MCF 10A (cell line): ENCODE measurements around the gene TSEN54. TPM values are rescaled to one million over a fixed set of nuclear protein-coding genes. Genes with fewer than 3 reads are reported as not detected.

ENCODE experiments used
- BruUV-seq: library from RNA; stranded (reverse); fragments of 400-500 nt; replicated peaks from 2 replicates; lab custom pipeline; 2021; lab: Mats Ljungman, UMichigan
- CTCF ChIA-PET: fragments of 300-600 bp; sonication (Branson Sonifier 250); formaldehyde crosslinking; extraction: SDS; loops from one replicate; lab custom pipeline; 2021; ENCODE audit warnings: antibody characterized with exemption, inconsistent platforms; lab: Yijun Ruan, JAX
- POLR2A ChIA-PET: fragments of 300-600, 350-650 bp; sonication (Branson Sonifier 250); formaldehyde crosslinking; extraction: SDS; loops from one replicate; lab custom pipeline; 2020; ENCODE audit warnings: antibody characterized with exemption, inconsistent platforms; lab: Yijun Ruan, JAX
- DNase-seq: peaks from one replicate; pipeline ENCODE4 v3.0.0-alpha.2; 2018; ENCODE audit not compliant: unreplicated experiment
- H3K27ac Mint-ChIP-seq: one replicate; pipeline ENCODE4 v1.8.0; 2022; ENCODE audit warnings: mild to moderate bottlenecking, low read depth, mixed read lengths; ENCODE audit not compliant: unreplicated experiment
- H3K27me3 Mint-ChIP-seq: one replicate; pipeline ENCODE4 v1.8.0; 2022; ENCODE audit warnings: mixed read lengths; ENCODE audit not compliant: insufficient read depth, unreplicated experiment
- H3K36me3 Mint-ChIP-seq: one replicate; pipeline ENCODE4 v1.8.0; 2022; ENCODE audit warnings: mild to moderate bottlenecking, moderate library complexity, mixed read lengths; ENCODE audit not compliant: insufficient read depth, unreplicated experiment
- H3K4me1 Mint-ChIP-seq: one replicate; pipeline ENCODE4 v1.8.0; 2022; ENCODE audit warnings: mixed read lengths; ENCODE audit not compliant: insufficient read depth, unreplicated experiment
- H3K4me3 Mint-ChIP-seq: one replicate; pipeline ENCODE4 v1.8.0; 2022; ENCODE audit warnings: mild to moderate bottlenecking, moderate library complexity, mixed read lengths; ENCODE audit not compliant: unreplicated experiment
- H3K9me3 Mint-ChIP-seq: one replicate; pipeline ENCODE4 v1.8.0; 2022; ENCODE audit warnings: mixed read lengths; ENCODE audit not compliant: unreplicated experiment
- intact Hi-C: fragments of 100-400 bp; cut with micrococcal nuclease; formaldehyde crosslinking; loops from 2 replicates; pipeline ENCODE4 v1.14.1; 2022
- total RNA-seq: library from RNA; stranded (reverse); gene quantifications from 2 replicates; pipeline ENCODE4 v1.2.3, GENCODE V29; 2022
- TF ChIP-seq, protein P1 (sequence below): fragments of 200-600 bp; IDR thresholded peaks from one replicate; pipeline ENCODE4 v1.8.0; 2022; ENCODE audit warnings: antibody characterized with exemption, mild to moderate bottlenecking; ENCODE audit not compliant: unreplicated experiment

TSEN54 gene
- total RNA-seq, 1 experiment from 2014 or later = 13.3 TPM

DNA sequence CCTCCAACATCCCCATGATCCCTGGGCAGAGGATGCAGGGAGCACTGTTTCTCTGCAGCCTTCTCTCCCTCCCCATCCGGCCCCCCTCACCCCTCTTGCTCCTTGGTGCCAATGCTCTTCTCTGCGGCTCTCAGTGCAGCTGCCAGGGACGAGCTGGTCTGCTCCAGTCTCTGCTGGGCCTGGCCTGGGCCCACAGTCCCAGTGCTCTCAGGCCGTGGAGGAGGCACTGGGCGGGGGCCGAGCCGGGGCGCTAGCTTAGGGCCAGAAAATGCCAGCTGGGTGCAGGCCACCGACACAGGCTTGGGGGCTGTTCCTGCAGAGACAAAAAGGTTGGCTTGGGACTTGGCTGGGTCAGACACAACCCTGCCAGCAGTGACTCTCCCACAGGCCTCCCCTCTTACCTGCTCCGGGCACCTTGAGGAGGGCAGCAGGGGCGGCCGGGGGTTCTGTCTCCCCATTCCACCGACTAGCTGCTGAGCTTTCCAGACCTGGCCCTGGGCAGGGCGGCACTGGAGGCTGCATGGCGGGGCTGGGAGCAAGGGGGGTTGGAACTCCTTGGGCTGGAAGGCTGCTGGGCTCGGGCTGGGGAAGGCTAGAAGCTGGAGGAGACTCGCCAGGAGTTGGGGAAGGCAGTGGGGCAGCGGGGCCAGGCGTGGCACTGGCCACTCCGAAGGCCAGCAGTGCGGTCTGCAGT lies 14.8 kb upstream of the TSEN54 start:
- CTCF ChIA-PET = interaction anchor here (0.6 to 1.4 kb wide), 3 partner anchors 13 to 38 kb away, joined by 3 to 5 read pairs (median 3); partner anchors contain the start of gene TSEN54
- H3K27me3 Mint-ChIP-seq = no peaks in the 10 kb centered on the region
- BruUV-seq = no TSS peak
- POLR2A ChIA-PET = interaction anchor here (0.7 kb wide), 1 partner anchor 198 kb away, joined by 3 read pairs; no protein-coding TSS in a partner anchor
- H3K36me3 Mint-ChIP-seq = peaks cover 32% of the 10 kb centered on the region
- H3K4me1 Mint-ChIP-seq = no peaks in the 10 kb centered on the region
- no peak for DNase-seq
- H3K4me3 Mint-ChIP-seq = no peak overlapping the region
- H3K9me3 Mint-ChIP-seq = no peaks in the 10 kb centered on the region
- H3K27ac Mint-ChIP-seq = no peak overlapping the region
- TF ChIP-seq, protein P1, sequence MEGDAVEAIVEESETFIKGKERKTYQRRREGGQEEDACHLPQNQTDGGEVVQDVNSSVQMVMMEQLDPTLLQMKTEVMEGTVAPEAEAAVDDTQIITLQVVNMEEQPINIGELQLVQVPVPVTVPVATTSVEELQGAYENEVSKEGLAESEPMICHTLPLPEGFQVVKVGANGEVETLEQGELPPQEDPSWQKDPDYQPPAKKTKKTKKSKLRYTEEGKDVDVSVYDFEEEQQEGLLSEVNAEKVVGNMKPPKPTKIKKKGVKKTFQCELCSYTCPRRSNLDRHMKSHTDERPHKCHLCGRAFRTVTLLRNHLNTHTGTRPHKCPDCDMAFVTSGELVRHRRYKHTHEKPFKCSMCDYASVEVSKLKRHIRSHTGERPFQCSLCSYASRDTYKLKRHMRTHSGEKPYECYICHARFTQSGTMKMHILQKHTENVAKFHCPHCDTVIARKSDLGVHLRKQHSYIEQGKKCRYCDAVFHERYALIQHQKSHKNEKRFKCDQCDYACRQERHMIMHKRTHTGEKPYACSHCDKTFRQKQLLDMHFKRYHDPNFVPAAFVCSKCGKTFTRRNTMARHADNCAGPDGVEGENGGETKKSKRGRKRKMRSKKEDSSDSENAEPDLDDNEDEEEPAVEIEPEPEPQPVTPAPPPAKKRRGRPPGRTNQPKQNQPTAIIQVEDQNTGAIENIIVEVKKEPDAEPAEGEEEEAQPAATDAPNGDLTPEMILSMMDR = no peak
- intact Hi-C loops = no loop called here

GRCh38 chr17:75502072-75502720 lies 14.1 kb upstream of the TSEN54 start:
- H3K27me3 Mint-ChIP-seq = no peaks in the 10 kb centered on the region
- ChIA-PET POLR2A (interaction anchor here (0.6 to 1.2 kb wide), 3 partner anchors 9 to 194 kb away, joined by 3 to 4 read pairs (median 3); no protein-coding TSS in a partner anchor), CTCF (interaction anchor here (1.0 to 1.4 kb wide), 2 partner anchors 12 to 131 kb away, joined by 3 to 5 read pairs; partner anchors contain the start of gene SMIM5)
- intact Hi-C loops = no loop called here
- no peaks in the 10 kb centered on the region for H3K4me1 Mint-ChIP-seq
- no peak overlapping the region for H3K4me3 Mint-ChIP-seq
- DNase-seq = no peak
- peaks cover 37% of the 10 kb centered on the region for H3K36me3 Mint-ChIP-seq
- H3K9me3 Mint-ChIP-seq = no peaks in the 10 kb centered on the region
- no TSS peak for BruUV-seq
- H3K27ac Mint-ChIP-seq = no peak overlapping the region
- TF ChIP-seq, protein P1 = no peak

GRCh38 chr17:75502721-75503329 lies 13.5 kb upstream of the TSEN54 start:
- TF ChIP-seq, protein P1 = no peak
- CTCF ChIA-PET = interaction anchor here (0.5 to 1.2 kb wide), 4 partner anchors 14 to 131 kb away, joined by 3 to 5 read pairs (median 4); partner anchors contain the start of genes SMIM5 and TSEN54
- H3K27ac Mint-ChIP-seq = no peak overlapping the region

More at GRCh38 chr17:75502721-75503329, 13.5 kb upstream of the TSEN54 start:
- H3K4me3 Mint-ChIP-seq = no peak overlapping the region
- no peaks in the 10 kb centered on the region for H3K27me3 Mint-ChIP-seq
- H3K9me3 Mint-ChIP-seq = no peaks in the 10 kb centered on the region
- DNase-seq = no peak
- BruUV-seq = no TSS peak
- POLR2A ChIA-PET = interaction anchor here (0.5 to 1.6 kb wide), 6 partner anchors 9 to 194 kb away, joined by 3 to 10 read pairs (median 3); partner anchors contain the start of gene LLGL2
- H3K4me1 Mint-ChIP-seq = no peaks in the 10 kb centered on the region
- intact Hi-C loops = no loop called here
- H3K36me3 Mint-ChIP-seq = peaks cover 33% of the 10 kb centered on the region
